ENCODE data around the gene NGEF.

Gene NGEF

GRCh38 chr2:232966122-232966521 lies 46.9 kb downstream of the NGEF start:
- DNase-seq (ENCODE audit: low read depth) = no peak

GRCh38 chr2:232963913-232964312 lies 49.1 kb downstream of the NGEF start:
- DNase-seq (ENCODE audit: low read depth) = no peak

GRCh38 chr2:232960862-232961261 lies 52.2 kb downstream of the NGEF start:
- DNase-seq (ENCODE audit: low read depth) = no peak

- DNase-seq (ENCODE audit: low read depth) = no peak
Observed at GRCh38 chr2:232959139-232959538, 53.9 kb downstream of the NGEF start.

- no peak for DNase-seq (ENCODE audit: low read depth)
Observed at GRCh38 chr2:232957657-232958090, 55.4 kb downstream of the NGEF start.

- no peak for DNase-seq (ENCODE audit: low read depth)
Observed at GRCh38 chr2:232955856-232956255, 57.2 kb downstream of the NGEF start.

GRCh38 chr2:232954691-232955090 lies 58.4 kb downstream of the NGEF start:
- DNase-seq (ENCODE audit: low read depth) = no peak

- DNase-seq (ENCODE audit: low read depth) = no peak
Observed at GRCh38 chr2:232951891-232952290, 61.2 kb downstream of the NGEF start.

GRCh38 chr2:232951181-232951580 lies 61.9 kb downstream of the NGEF start:
- DNase-seq (ENCODE audit: low read depth) = no peak

- no peak for DNase-seq (ENCODE audit: low read depth)
Observed at GRCh38 chr2:232950751-232951150, 62.3 kb downstream of the NGEF start.

- no peak for DNase-seq (ENCODE audit: low read depth)
Observed at GRCh38 chr2:232949016-232949415, 64.0 kb downstream of the NGEF start.

GRCh38 chr2:232942831-232943230 lies 70.2 kb downstream of the NGEF start:
- DNase-seq (ENCODE audit: low read depth) = no peak

GRCh38 chr2:232941912-232942594 lies 71.0 kb downstream of the NGEF start:
- DNase-seq (ENCODE audit: low read depth) = no peak

GRCh38 chr2:232941400-232941799 lies 71.7 kb downstream of the NGEF start:
- no peak for DNase-seq (ENCODE audit: low read depth)

GRCh38 chr2:232940724-232941123 lies 72.3 kb downstream of the NGEF start:
- DNase-seq (ENCODE audit: low read depth) = no peak

GRCh38 chr2:232937278-232937906 lies 75.7 kb downstream of the NGEF start:
- no peak for DNase-seq (ENCODE audit: low read depth)

- no peak for DNase-seq (ENCODE audit: low read depth)
Observed at GRCh38 chr2:232931636-232932035, 81.4 kb downstream of the NGEF start.

- no peak for DNase-seq (ENCODE audit: low read depth)
Observed at GRCh38 chr2:232930059-232930400, 83.0 kb downstream of the NGEF start.

GRCh38 chr2:232929303-232930058 lies 83.6 kb downstream of the NGEF start:
- DNase-seq (ENCODE audit: low read depth) = no peak

- no peak for DNase-seq (ENCODE audit: low read depth)
Observed at GRCh38 chr2:232928551-232929302, 84.3 kb downstream of the NGEF start.

GRCh38 chr2:232927793-232928550 lies 85.1 kb downstream of the NGEF start:
- no peak for DNase-seq (ENCODE audit: low read depth)

Data from activated T-helper 1 cell treated with Interleukin-2 at 50 U/mL for 16 hours (primary cell).